Measurements from ENCODE around the gene CAPZB.
A peak's percentile ranks its signal among the peaks of the same experiment; 100 is the strongest.
"Not testable (repeated sequence)": the region's sequence is repeated elsewhere in the genome, so short reads cannot be mapped to it uniquely, and the experiment has no call there.

The CAPZB gene

GRCh38 chr1:19485362-19486187 lies at the start of gene CAPZB:
TSS of gene CAPZB (minus strand) at chr1:19485539. CDS start at chr1:19485438, 101 bp downstream.
- Histone ChIP-seq H3K27ac (ENCODE audit: low read depth, low read length) (peak within 1 kb of the TSS; percentile 98), H3K9me3 (ENCODE audit: control insufficient read depth, insufficient read depth, low read length) (no peaks in the 10 kb centered on the region), H3K36me3 (ENCODE audit: control insufficient read depth, insufficient read depth, low read length) (peaks cover 19% of the 10 kb centered on the region), H3K4me1 (ENCODE audit: control insufficient read depth, insufficient read depth, low read length) (peaks cover 48% of the 10 kb centered on the region), H3K4me3 (ENCODE audit: low read depth, low read length) (peak within 1 kb of the TSS; percentile 95), H3K27me3 (ENCODE audit: control insufficient read depth, insufficient read depth, low read length) (no peaks in the 10 kb centered on the region), H3K9ac (ENCODE audit: low read depth, low read length) (peak within 1 kb of the TSS; percentile 78)

GRCh38 chr1:19534281-19534680 lies 48.9 kb upstream of the CAPZB start:
- Histone ChIP-seq H3K9ac (ENCODE audit: low read depth, low read length) (no peak overlapping the region), H3K9me3 (ENCODE audit: control insufficient read depth, insufficient read depth, low read length) (no peaks in the 10 kb centered on the region), H3K36me3 (ENCODE audit: control insufficient read depth, insufficient read depth, low read length) (no peaks in the 10 kb centered on the region), H3K4me3 (ENCODE audit: low read depth, low read length) (no peak overlapping the region), H3K27me3 (ENCODE audit: control insufficient read depth, insufficient read depth, low read length) (no peaks in the 10 kb centered on the region), H3K27ac (ENCODE audit: low read depth, low read length) (no peak overlapping the region), H3K4me1 (ENCODE audit: control insufficient read depth, insufficient read depth, low read length) (no peaks in the 10 kb centered on the region)

- Histone ChIP-seq H3K9ac (ENCODE audit: low read depth, low read length) (no peak overlapping the region), H3K4me3 (ENCODE audit: low read depth, low read length) (no peak overlapping the region), H3K27me3 (ENCODE audit: control insufficient read depth, insufficient read depth, low read length) (no peaks in the 10 kb centered on the region), H3K36me3 (ENCODE audit: control insufficient read depth, insufficient read depth, low read length) (no peaks in the 10 kb centered on the region), H3K9me3 (ENCODE audit: control insufficient read depth, insufficient read depth, low read length) (no peaks in the 10 kb centered on the region), H3K4me1 (ENCODE audit: control insufficient read depth, insufficient read depth, low read length) (no peaks in the 10 kb centered on the region), H3K27ac (ENCODE audit: low read depth, low read length) (no peak overlapping the region)
Observed at GRCh38 chr1:19533626-19534025, 48.3 kb upstream of the CAPZB start.

- Histone ChIP-seq H3K27me3 (ENCODE audit: control insufficient read depth, insufficient read depth, low read length) (no peaks in the 10 kb centered on the region), H3K9ac (ENCODE audit: low read depth, low read length) (no peak overlapping the region), H3K9me3 (ENCODE audit: control insufficient read depth, insufficient read depth, low read length) (no peaks in the 10 kb centered on the region), H3K36me3 (ENCODE audit: control insufficient read depth, insufficient read depth, low read length) (no peaks in the 10 kb centered on the region), H3K4me1 (ENCODE audit: control insufficient read depth, insufficient read depth, low read length) (no peaks in the 10 kb centered on the region), H3K27ac (ENCODE audit: low read depth, low read length) (no peak overlapping the region), H3K4me3 (ENCODE audit: low read depth, low read length) (no peak overlapping the region)
Observed at GRCh38 chr1:19532519-19532918, 47.2 kb upstream of the CAPZB start.

GRCh38 chr1:19529664-19530063 lies 44.3 kb upstream of the CAPZB start:
- no peaks in the 10 kb centered on the region for H3K9me3 ChIP-seq (ENCODE audit: control insufficient read depth, insufficient read depth, low read length)
- H3K4me3 ChIP-seq (ENCODE audit: low read depth, low read length) = no peak overlapping the region
- H3K4me1 ChIP-seq (ENCODE audit: control insufficient read depth, insufficient read depth, low read length) = no peaks in the 10 kb centered on the region
- no peak overlapping the region for H3K9ac ChIP-seq (ENCODE audit: low read depth, low read length)
- no peak overlapping the region for H3K27ac ChIP-seq (ENCODE audit: low read depth, low read length)
- no peaks in the 10 kb centered on the region for H3K36me3 ChIP-seq (ENCODE audit: control insufficient read depth, insufficient read depth, low read length)
- H3K27me3 ChIP-seq (ENCODE audit: control insufficient read depth, insufficient read depth, low read length) = no peaks in the 10 kb centered on the region

GRCh38 chr1:19528438-19528837 lies 43.1 kb upstream of the CAPZB start:
- Histone ChIP-seq H3K36me3 (ENCODE audit: control insufficient read depth, insufficient read depth, low read length) (no peaks in the 10 kb centered on the region), H3K9ac (ENCODE audit: low read depth, low read length) (no peak overlapping the region), H3K9me3 (ENCODE audit: control insufficient read depth, insufficient read depth, low read length) (no peaks in the 10 kb centered on the region), H3K4me1 (ENCODE audit: control insufficient read depth, insufficient read depth, low read length) (no peaks in the 10 kb centered on the region), H3K4me3 (ENCODE audit: low read depth, low read length) (no peak overlapping the region), H3K27me3 (ENCODE audit: control insufficient read depth, insufficient read depth, low read length) (no peaks in the 10 kb centered on the region), H3K27ac (ENCODE audit: low read depth, low read length) (no peak overlapping the region)

GRCh38 chr1:19525607-19526545 lies 40.5 kb upstream of the CAPZB start:
- Histone ChIP-seq H3K36me3 (ENCODE audit: control insufficient read depth, insufficient read depth, low read length) (no peaks in the 10 kb centered on the region), H3K27ac (ENCODE audit: low read depth, low read length) (no peak overlapping the region), H3K4me3 (ENCODE audit: low read depth, low read length) (no peak overlapping the region), H3K4me1 (ENCODE audit: control insufficient read depth, insufficient read depth, low read length) (no peaks in the 10 kb centered on the region), H3K9ac (ENCODE audit: low read depth, low read length) (no peak overlapping the region), H3K9me3 (ENCODE audit: control insufficient read depth, insufficient read depth, low read length) (no peaks in the 10 kb centered on the region; the same call in 1 of the 2 replicates), H3K27me3 (ENCODE audit: control insufficient read depth, insufficient read depth, low read length) (no peaks in the 10 kb centered on the region)

GRCh38 chr1:19524791-19525190 lies 39.5 kb upstream of the CAPZB start:
- Histone ChIP-seq H3K9me3 (ENCODE audit: control insufficient read depth, insufficient read depth, low read length) (no peaks in the 10 kb centered on the region; the same call in 1 of the 2 replicates), H3K9ac (ENCODE audit: low read depth, low read length) (no peak overlapping the region), H3K27ac (ENCODE audit: low read depth, low read length) (no peak overlapping the region), H3K4me1 (ENCODE audit: control insufficient read depth, insufficient read depth, low read length) (no peaks in the 10 kb centered on the region), H3K4me3 (ENCODE audit: low read depth, low read length) (no peak overlapping the region), H3K27me3 (ENCODE audit: control insufficient read depth, insufficient read depth, low read length) (no peaks in the 10 kb centered on the region), H3K36me3 (ENCODE audit: control insufficient read depth, insufficient read depth, low read length) (no peaks in the 10 kb centered on the region)

GRCh38 chr1:19522570-19522969 lies 37.2 kb upstream of the CAPZB start:
- H3K4me1 ChIP-seq (ENCODE audit: control insufficient read depth, insufficient read depth, low read length); H3K27me3 ChIP-seq (ENCODE audit: control insufficient read depth, insufficient read depth, low read length); H3K27ac ChIP-seq (ENCODE audit: low read depth, low read length); H3K9ac ChIP-seq (ENCODE audit: low read depth, low read length); H3K9me3 ChIP-seq (ENCODE audit: control insufficient read depth, insufficient read depth, low read length); H3K4me3 ChIP-seq (ENCODE audit: low read depth, low read length); H3K36me3 ChIP-seq (ENCODE audit: control insufficient read depth, insufficient read depth, low read length): not testable (repeated sequence)

- Histone ChIP-seq H3K36me3 (ENCODE audit: control insufficient read depth, insufficient read depth, low read length) (no peaks in the 10 kb centered on the region), H3K4me1 (ENCODE audit: control insufficient read depth, insufficient read depth, low read length) (no peaks in the 10 kb centered on the region), H3K27me3 (ENCODE audit: control insufficient read depth, insufficient read depth, low read length) (no peaks in the 10 kb centered on the region), H3K9ac (ENCODE audit: low read depth, low read length) (no peak overlapping the region), H3K9me3 (ENCODE audit: control insufficient read depth, insufficient read depth, low read length) (no peaks in the 10 kb centered on the region; the same call in 1 of the 2 replicates), H3K4me3 (ENCODE audit: low read depth, low read length) (no peak overlapping the region), H3K27ac (ENCODE audit: low read depth, low read length) (no peak overlapping the region)
Observed at GRCh38 chr1:19521411-19521810, 36.1 kb upstream of the CAPZB start.

- Histone ChIP-seq H3K9ac (ENCODE audit: low read depth, low read length) (no peak overlapping the region), H3K27ac (ENCODE audit: low read depth, low read length) (no peak overlapping the region), H3K27me3 (ENCODE audit: control insufficient read depth, insufficient read depth, low read length) (no peaks in the 10 kb centered on the region), H3K9me3 (ENCODE audit: control insufficient read depth, insufficient read depth, low read length) (no peaks in the 10 kb centered on the region; the same call in 1 of the 2 replicates), H3K4me3 (ENCODE audit: low read depth, low read length) (no peak overlapping the region), H3K4me1 (ENCODE audit: control insufficient read depth, insufficient read depth, low read length) (no peaks in the 10 kb centered on the region), H3K36me3 (ENCODE audit: control insufficient read depth, insufficient read depth, low read length) (no peaks in the 10 kb centered on the region)
Observed at GRCh38 chr1:19517017-19517416, 31.7 kb upstream of the CAPZB start.

Measured in HUES48 (cell line).